Calu3 (cell line): ENCODE measurements around the gene COL5A2. TPM values are rescaled to one million over a fixed set of nuclear protein-coding genes. Genes with fewer than 3 reads are reported as not detected.

Experiments used
- BruUV-seq: library from RNA; stranded (reverse); fragments of 400-500 nt; replicated peaks from 2 replicates; lab custom pipeline; 2021; lab: Mats Ljungman, UMichigan
- CTCF ChIA-PET: fragments of 300-600 bp; sonication (Branson Sonifier 250); formaldehyde crosslinking; loops from one replicate; lab custom pipeline; 2022; ENCODE audit warnings: antibody characterized with exemption; lab: Charles Lee
- DNase-seq: peaks from one replicate; pipeline ENCODE4 v3.0.0; 2022
- H3K27ac Mint-ChIP-seq: one replicate; pipeline ENCODE4 v1.8.0; 2022; ENCODE audit warnings: mixed read lengths; ENCODE audit not compliant: unreplicated experiment
- H3K27me3 Mint-ChIP-seq: one replicate; pipeline ENCODE4 v1.8.0; 2022; ENCODE audit warnings: mixed read lengths; ENCODE audit not compliant: unreplicated experiment
- H3K36me3 Mint-ChIP-seq: one replicate; pipeline ENCODE4 v1.8.0; 2022; ENCODE audit warnings: mild to moderate bottlenecking, moderate library complexity, mixed read lengths; ENCODE audit not compliant: insufficient read depth, unreplicated experiment
- H3K4me1 Mint-ChIP-seq: one replicate; pipeline ENCODE4 v1.8.0; 2022; ENCODE audit warnings: mild to moderate bottlenecking, low read depth, mixed read lengths; ENCODE audit not compliant: unreplicated experiment
- H3K4me3 Mint-ChIP-seq: one replicate; pipeline ENCODE4 v1.8.0; 2022; ENCODE audit warnings: mild to moderate bottlenecking, low read depth, moderate library complexity, mixed read lengths; ENCODE audit not compliant: unreplicated experiment
- H3K9me3 Mint-ChIP-seq: one replicate; pipeline ENCODE4 v1.8.0; 2022; ENCODE audit warnings: low read depth, mixed read lengths; ENCODE audit not compliant: unreplicated experiment
- CTCF ChIP-seq: fragments of 200-600 bp; IDR thresholded peaks from one replicate; pipeline ENCODE4 v1.8.0; 2022; ENCODE audit warnings: antibody characterized with exemption; ENCODE audit not compliant: unreplicated experiment
- intact Hi-C: fragments of 100-400 bp; cut with micrococcal nuclease; formaldehyde crosslinking; loops from one replicate; pipeline ENCODE4 v1.10.0; 2022; ENCODE audit not compliant: unreplicated experiment
- total RNA-seq: library from RNA; stranded (reverse); gene quantifications from 2 replicates; pipeline ENCODE4 v1.2.3, GENCODE V29; 2022

COL5A2 gene
- total RNA-seq, 1 experiment from 2014 or later: 1.1 TPM

GRCh38 chr2:189057316-189057715, 122.2 kb downstream of the COL5A2 start:
- DNase-seq: no peak
- H3K4me3 Mint-ChIP-seq: no peak overlapping the region
- intact Hi-C loops: no loop called here
- CTCF ChIA-PET: no interaction called here
- H3K36me3 Mint-ChIP-seq: no peaks in the 10 kb centered on the region
- H3K27ac Mint-ChIP-seq: no peak overlapping the region
- no peak for TF ChIP-seq CTCF
- H3K4me1 Mint-ChIP-seq: no peaks in the 10 kb centered on the region
- H3K27me3 Mint-ChIP-seq: no peaks in the 10 kb centered on the region
- BruUV-seq: no TSS peak
- H3K9me3 Mint-ChIP-seq: no peaks in the 10 kb centered on the region

- no peaks in the 10 kb centered on the region for H3K4me1 Mint-ChIP-seq
- H3K9me3 Mint-ChIP-seq: no peaks in the 10 kb centered on the region
- H3K4me3 Mint-ChIP-seq: no peak overlapping the region
- intact Hi-C loops: no loop called here
- no peak overlapping the region for H3K27ac Mint-ChIP-seq
- no peak for TF ChIP-seq CTCF
- no peaks in the 10 kb centered on the region for H3K27me3 Mint-ChIP-seq
- CTCF ChIA-PET: no interaction called here
- no peaks in the 10 kb centered on the region for H3K36me3 Mint-ChIP-seq
- no peak for DNase-seq
- BruUV-seq: no TSS peak
Observed at GRCh38 chr2:189056200-189057106, 123.1 kb downstream of the COL5A2 start.

GRCh38 chr2:189050165-189050712, 129.3 kb downstream of the COL5A2 start:
- Mint-ChIP-seq H3K9me3 (no peaks in the 10 kb centered on the region), H3K4me3 (no peak overlapping the region), H3K27ac (no peak overlapping the region), H3K4me1 (no peaks in the 10 kb centered on the region), H3K36me3 (no peaks in the 10 kb centered on the region), H3K27me3 (no peaks in the 10 kb centered on the region)
- no peak for TF ChIP-seq CTCF
- BruUV-seq: no TSS peak
- DNase-seq: no peak
- intact Hi-C loops: no loop called here
- CTCF ChIA-PET: interaction anchor here (0.9 kb wide), 1 partner anchor 460 kb away, joined by 4 read pairs; no protein-coding TSS in a partner anchor

- intact Hi-C loops: no loop called here
- CTCF ChIA-PET: interaction anchor here (0.9 kb wide), 1 partner anchor 460 kb away, joined by 4 read pairs; no protein-coding TSS in a partner anchor
- BruUV-seq: no TSS peak
- Mint-ChIP-seq H3K36me3 (no peaks in the 10 kb centered on the region), H3K27me3 (no peaks in the 10 kb centered on the region), H3K4me3 (no peak overlapping the region), H3K27ac (no peak overlapping the region), H3K4me1 (no peaks in the 10 kb centered on the region), H3K9me3 (no peaks in the 10 kb centered on the region)
- no peak for TF ChIP-seq CTCF
- DNase-seq: no peak
Observed at GRCh38 chr2:189049709-189050164, 129.8 kb downstream of the COL5A2 start.
